Endothelial cell of umbilical vein (primary cell): ENCODE data around the gene PRKD1.

ENCODE experiments used
- CTCF ChIP-seq, 2 donors: IDR thresholded peaks; 1 replicate in 1 of 2; 2 replicates in 1 of 2; pipeline ENCODE4 v1.5.1; 2011; ENCODE audit warnings: low read length in 2 of 2, mild to moderate bottlenecking in 2 of 2, moderate library complexity in 2 of 2, control low read depth in 1 of 2, inconsistent platforms in 1 of 2, low read depth in 1 of 2; ENCODE audit not compliant: insufficient read depth in 1 of 2; ENCODE audit errors: extremely low read depth in 1 of 2
- JUN ChIP-seq: IDR thresholded peaks from 2 replicates; pipeline ENCODE4 v1.6.1; 2011; ENCODE audit warnings: borderline replicate concordance, low read depth; ENCODE audit not compliant: insufficient read length, insufficient read depth
- POLR2AphosphoS5 ChIP-seq: IDR thresholded peaks from 2 replicates; pipeline ENCODE4 v1.6.1; 2012; ENCODE audit warnings: low read depth, mild to moderate bottlenecking, control low read depth, low read length, moderate library complexity; ENCODE audit not compliant: insufficient read depth

- TF ChIP-seq CTCF (IDR thresholded peaks at IDR 0.05; ENCODE audit: extremely low read depth in 1 of 2, insufficient read depth in 1 of 2, low read depth in 1 of 2, low read length in 2 of 2) (no peak), POLR2AphosphoS5 (no peak), JUN (no peak)
Observed at GRCh38 chr14:29579838-29580237, 347.8 kb downstream of the PRKD1 start.
